HepG2 (cell line): Measurements from ENCODE around the gene TTLL1. TPM values are rescaled to one million over a fixed set of nuclear protein-coding genes. Genes with fewer than 3 reads are reported as not detected.
A peak's percentile ranks its signal among the peaks of the same experiment; 100 is the strongest.

ENCODE experiments used
- ATF1 ChIP-seq: IDR thresholded peaks from 2 replicates; pipeline ENCODE4 v1.6.1; 2016; ENCODE audit warnings: mild to moderate bottlenecking, control low read depth
- ATF7-NPFF ChIP-seq: sonication (generic); formaldehyde crosslinking; IDR thresholded peaks from 2 replicates; pipeline ENCODE4 v1.8.1; 2023; ENCODE audit warnings: mild to moderate bottlenecking, low read depth, missing genetic modification reagents, moderate library complexity
- CEBPZ ChIP-seq: IDR thresholded peaks from 2 replicates; pipeline ENCODE4 v1.6.1; 2012; ENCODE audit warnings: low read length, improper control_type of control experiment
- ETS1 ChIP-seq: sonication (generic); formaldehyde crosslinking; IDR thresholded peaks from 2 replicates; pipeline ENCODE4 v1.4.0; 2020; ENCODE audit warnings: missing genetic modification reagents
- HOMEZ ChIP-seq: IDR thresholded peaks from 2 replicates; pipeline ENCODE4 v1.6.1; 2016; ENCODE audit warnings: low read depth
- KDM5B ChIP-seq: sonication (generic); formaldehyde crosslinking; IDR thresholded peaks from 2 replicates; pipeline ENCODE4 v1.4.0; 2020; ENCODE audit warnings: missing genetic modification reagents, mild to moderate bottlenecking, borderline replicate concordance
- KLF11 ChIP-seq: IDR thresholded peaks from 2 replicates; pipeline ENCODE4 v1.6.1; 2016; ENCODE audit warnings: missing compliant biosample characterization
- MED13 ChIP-seq: sonication (generic); formaldehyde crosslinking; IDR thresholded peaks from 2 replicates; pipeline ENCODE4 v1.5.0; 2020; ENCODE audit warnings: missing genetic modification reagents
- NCOR1 ChIP-seq: fragments of 200-600 bp; sonication (generic); IDR thresholded peaks from 2 replicates; pipeline ENCODE4 v1.7.0; 2017; ENCODE audit warnings: antibody characterized with exemption, low read length, borderline replicate concordance
- NR0B2 ChIP-seq: sonication (generic); formaldehyde crosslinking; IDR thresholded peaks from 2 replicates; pipeline ENCODE4 v1.4.0; 2020; ENCODE audit warnings: mild to moderate bottlenecking, missing genetic modification reagents
- POLR2G ChIP-seq: fragments of 200-400 bp; formaldehyde crosslinking; IDR thresholded peaks from 2 replicates; pipeline ENCODE4 v1.6.1; 2018; ENCODE audit warnings: mild to moderate bottlenecking, low read depth, low read length, moderate library complexity
- SPEN ChIP-seq: sonication (generic); formaldehyde crosslinking; IDR thresholded peaks from 2 replicates; pipeline ENCODE4 v1.5.1; 2020; ENCODE audit warnings: low read depth, mild to moderate bottlenecking, missing genetic modification reagents
- ZNF382 ChIP-seq: sonication (generic); formaldehyde crosslinking; IDR thresholded peaks from 2 replicates; pipeline ENCODE4 v1.5.0; 2020; ENCODE audit warnings: missing genetic modification reagents, mild to moderate bottlenecking, borderline replicate concordance
- polyA plus RNA-seq, 8 experiments: library from polyadenylated mRNA; depleted of rRNA in 3 of 8; stranded (reverse) in 7 of 8; unstranded in 1 of 8; fragments of >200 nt; fragmentation: Illumina TruSeq in 4 of 8; extraction: Trizol in 4 of 8; gene quantifications; 2 replicates each; pipeline versions ENCODE4 v1.2.1 to v1.2.3, GENCODE V29; 2011 to 2016; ENCODE audit warnings: low read depth in 4 of 8, missing spikeins in 1 of 8, mixed read lengths in 1 of 8; ENCODE audit not compliant: insufficient read depth in 1 of 8
- total RNA-seq, 5 experiments: library from RNA; depleted of rRNA; stranded (reverse); fragments of >200 nt; fragmentation: Illumina TruSeq; extraction: Trizol; gene quantifications; 2 replicates each; pipeline ENCODE4 v1.2.3, GENCODE V29; 2016; ENCODE audit warnings: low read depth in 1 of 5
- TF ChIP-seq, protein P1 (sequence below): sonication (generic); formaldehyde crosslinking; conservative IDR thresholded peaks from 2 replicates; pipeline ENCODE4 v1.4.0; 2020; ENCODE audit warnings: mild to moderate bottlenecking, missing genetic modification reagents, moderate library complexity
- TF ChIP-seq, protein P2 (sequence below): sonication (generic); formaldehyde crosslinking; IDR thresholded peaks from 2 replicates; pipeline ENCODE4 v1.4.0; 2020; ENCODE audit warnings: mild to moderate bottlenecking, missing genetic modification reagents

Gene TTLL1
- total and polyA plus RNA-seq, 2 of the 13 experiments (the other 11 are each of a cell fraction or from before 2014, with no cell fraction given), result 1.6 to 5.3 TPM

DNA sequence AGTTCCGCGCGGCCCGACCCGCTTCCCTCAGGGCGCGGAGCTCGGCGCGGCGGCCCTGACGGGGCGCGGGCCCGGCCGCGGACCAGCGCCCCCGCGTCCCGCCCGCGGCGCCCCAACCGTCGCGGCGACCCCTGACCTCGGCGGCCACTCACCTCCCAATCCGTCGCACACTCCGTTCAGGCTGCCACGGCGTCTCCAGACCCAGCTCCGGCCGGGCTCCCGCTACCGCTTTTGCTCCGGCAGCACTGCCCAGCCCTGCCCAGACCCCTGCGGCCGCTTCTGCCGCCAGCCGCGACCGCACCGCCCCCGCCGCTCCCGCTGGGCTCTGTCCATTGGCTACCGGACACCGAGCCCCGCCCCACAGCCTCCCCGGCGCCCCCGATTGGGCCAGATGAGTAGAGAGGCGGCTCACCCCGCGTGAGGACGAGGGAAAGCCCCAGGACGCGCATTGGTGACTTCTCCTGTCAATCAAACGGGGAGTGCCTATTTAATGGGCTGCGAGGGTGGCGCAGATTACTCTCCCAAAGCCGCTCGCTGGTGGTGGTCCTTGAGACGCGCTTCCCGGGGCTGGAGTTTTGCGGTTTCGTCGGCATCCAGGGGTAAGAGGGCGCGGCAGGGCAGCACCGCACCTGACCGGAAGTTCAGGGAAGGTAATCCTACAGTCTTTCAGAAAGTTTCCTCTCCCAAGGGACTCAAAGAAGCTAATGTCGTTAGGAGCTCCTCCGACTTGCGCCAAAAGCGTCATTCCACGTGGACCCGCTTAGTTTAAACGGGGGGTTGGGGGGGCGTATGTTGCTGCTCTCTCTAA, 74.1 kb downstream of the TTLL1 start, which contains the start of gene PACSIN2 (continued):
- peak; percentile 79 for TF ChIP-seq ATF7-NPFF (CRISPR knock-in tag)
- peak; percentile 19; the same call in 1 of the 2 replicates for TF ChIP-seq SPEN
- TF ChIP-seq KDM5B (CRISPR knock-in tag), result peak; percentile 86; the same call in 1 of the 2 replicates
- TF ChIP-seq CEBPZ, result peak; percentile 25; the same call in 1 of the 2 replicates
- TF ChIP-seq NR0B2 (CRISPR knock-in tag), result peak; percentile 56
- TF ChIP-seq, protein P1, sequence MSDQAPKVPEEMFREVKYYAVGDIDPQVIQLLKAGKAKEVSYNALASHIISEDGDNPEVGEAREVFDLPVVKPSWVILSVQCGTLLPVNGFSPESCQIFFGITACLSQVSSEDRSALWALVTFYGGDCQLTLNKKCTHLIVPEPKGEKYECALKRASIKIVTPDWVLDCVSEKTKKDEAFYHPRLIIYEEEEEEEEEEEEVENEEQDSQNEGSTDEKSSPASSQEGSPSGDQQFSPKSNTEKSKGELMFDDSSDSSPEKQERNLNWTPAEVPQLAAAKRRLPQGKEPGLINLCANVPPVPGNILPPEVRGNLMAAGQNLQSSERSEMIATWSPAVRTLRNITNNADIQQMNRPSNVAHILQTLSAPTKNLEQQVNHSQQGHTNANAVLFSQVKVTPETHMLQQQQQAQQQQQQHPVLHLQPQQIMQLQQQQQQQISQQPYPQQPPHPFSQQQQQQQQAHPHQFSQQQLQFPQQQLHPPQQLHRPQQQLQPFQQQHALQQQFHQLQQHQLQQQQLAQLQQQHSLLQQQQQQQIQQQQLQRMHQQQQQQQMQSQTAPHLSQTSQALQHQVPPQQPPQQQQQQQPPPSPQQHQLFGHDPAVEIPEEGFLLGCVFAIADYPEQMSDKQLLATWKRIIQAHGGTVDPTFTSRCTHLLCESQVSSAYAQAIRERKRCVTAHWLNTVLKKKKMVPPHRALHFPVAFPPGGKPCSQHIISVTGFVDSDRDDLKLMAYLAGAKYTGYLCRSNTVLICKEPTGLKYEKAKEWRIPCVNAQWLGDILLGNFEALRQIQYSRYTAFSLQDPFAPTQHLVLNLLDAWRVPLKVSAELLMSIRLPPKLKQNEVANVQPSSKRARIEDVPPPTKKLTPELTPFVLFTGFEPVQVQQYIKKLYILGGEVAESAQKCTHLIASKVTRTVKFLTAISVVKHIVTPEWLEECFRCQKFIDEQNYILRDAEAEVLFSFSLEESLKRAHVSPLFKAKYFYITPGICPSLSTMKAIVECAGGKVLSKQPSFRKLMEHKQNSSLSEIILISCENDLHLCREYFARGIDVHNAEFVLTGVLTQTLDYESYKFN (CRISPR knock-in tag), result 0 out of 2 replicates have a peak, but pooled peaks have one; percentile 25
- no peak for TF ChIP-seq HOMEZ (CRISPR knock-in tag)
- peak; percentile 95 for TF ChIP-seq KLF11 (CRISPR knock-in tag)
- TF ChIP-seq POLR2G, result peak; percentile 100
- TF ChIP-seq MED13, result peak; percentile 34; the same call in 1 of the 2 replicates
- no peak for TF ChIP-seq NCOR1
- TF ChIP-seq, protein P2, sequence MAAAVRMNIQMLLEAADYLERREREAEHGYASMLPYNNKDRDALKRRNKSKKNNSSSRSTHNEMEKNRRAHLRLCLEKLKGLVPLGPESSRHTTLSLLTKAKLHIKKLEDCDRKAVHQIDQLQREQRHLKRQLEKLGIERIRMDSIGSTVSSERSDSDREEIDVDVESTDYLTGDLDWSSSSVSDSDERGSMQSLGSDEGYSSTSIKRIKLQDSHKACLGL (CRISPR knock-in tag), result peak; percentile 77; the same call in 1 of the 2 replicates
- peak; percentile 72 for TF ChIP-seq ATF1
- TF ChIP-seq ETS1 (CRISPR knock-in tag), result 0 out of 2 replicates have a peak, but pooled peaks have one; percentile 47
- TF ChIP-seq ZNF382, result no peak
